ENCODE data around the gene UBE2E2. TPM values are rescaled to one million over a fixed set of nuclear protein-coding genes. Genes with fewer than 3 reads are reported as not detected.
A peak's percentile ranks its signal among the peaks of the same experiment; 100 is the strongest.

UBE2E2 gene
- total RNA-seq, 1 donor from 2014 or later, result 85.2 TPM

DNA sequence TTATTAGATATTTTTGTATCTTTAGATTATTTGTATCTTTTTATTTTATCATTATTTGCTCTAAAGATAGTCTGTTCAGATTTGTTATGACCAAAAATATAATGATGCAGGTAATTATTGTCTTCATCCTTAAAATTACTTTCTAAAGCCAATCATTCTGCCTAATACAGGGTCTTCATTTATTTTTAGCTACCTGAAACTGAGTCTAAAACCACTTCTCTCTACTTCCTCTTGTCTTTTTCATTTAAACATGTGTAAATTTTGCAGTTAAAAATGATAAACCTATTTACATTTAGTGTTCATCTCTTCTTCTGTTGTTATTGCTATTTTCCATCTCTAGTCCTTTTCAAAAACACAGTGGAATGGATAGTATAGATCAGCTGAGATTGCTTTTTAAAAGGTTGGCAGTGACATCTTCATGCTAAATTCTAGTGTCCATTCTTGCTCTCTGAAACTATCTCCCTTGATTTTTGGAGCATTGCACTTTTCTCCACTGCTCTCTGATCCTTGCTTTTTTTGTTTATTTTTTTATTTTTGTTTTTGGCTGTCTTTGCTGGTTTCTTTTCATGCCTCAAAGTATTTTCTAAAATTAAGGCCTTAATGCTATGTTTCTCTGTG is 91.8 kb downstream of the UBE2E2 start:
- H3K4me1 Mint-ChIP-seq (ENCODE audit: low read depth), result no peaks in the 10 kb centered on the region
- TF ChIP-seq, protein P1, sequence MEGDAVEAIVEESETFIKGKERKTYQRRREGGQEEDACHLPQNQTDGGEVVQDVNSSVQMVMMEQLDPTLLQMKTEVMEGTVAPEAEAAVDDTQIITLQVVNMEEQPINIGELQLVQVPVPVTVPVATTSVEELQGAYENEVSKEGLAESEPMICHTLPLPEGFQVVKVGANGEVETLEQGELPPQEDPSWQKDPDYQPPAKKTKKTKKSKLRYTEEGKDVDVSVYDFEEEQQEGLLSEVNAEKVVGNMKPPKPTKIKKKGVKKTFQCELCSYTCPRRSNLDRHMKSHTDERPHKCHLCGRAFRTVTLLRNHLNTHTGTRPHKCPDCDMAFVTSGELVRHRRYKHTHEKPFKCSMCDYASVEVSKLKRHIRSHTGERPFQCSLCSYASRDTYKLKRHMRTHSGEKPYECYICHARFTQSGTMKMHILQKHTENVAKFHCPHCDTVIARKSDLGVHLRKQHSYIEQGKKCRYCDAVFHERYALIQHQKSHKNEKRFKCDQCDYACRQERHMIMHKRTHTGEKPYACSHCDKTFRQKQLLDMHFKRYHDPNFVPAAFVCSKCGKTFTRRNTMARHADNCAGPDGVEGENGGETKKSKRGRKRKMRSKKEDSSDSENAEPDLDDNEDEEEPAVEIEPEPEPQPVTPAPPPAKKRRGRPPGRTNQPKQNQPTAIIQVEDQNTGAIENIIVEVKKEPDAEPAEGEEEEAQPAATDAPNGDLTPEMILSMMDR (IDR thresholded peaks at IDR 0.05), result no peak
- H3K27ac Mint-ChIP-seq (ENCODE audit: unreplicated experiment), result no peak overlapping the region
- H3K4me3 Mint-ChIP-seq (ENCODE audit: unreplicated experiment), result no peak overlapping the region
- no peak for DNase-seq (ENCODE audit: low spot score)
- no peaks in the 10 kb centered on the region for H3K27me3 Mint-ChIP-seq (ENCODE audit: low read depth)
- H3K9me3 Mint-ChIP-seq (ENCODE audit: low read depth), result peaks cover 7% of the 10 kb centered on the region
- peaks cover 1% of the 10 kb centered on the region for H3K36me3 Mint-ChIP-seq (ENCODE audit: low read depth)

DNA sequence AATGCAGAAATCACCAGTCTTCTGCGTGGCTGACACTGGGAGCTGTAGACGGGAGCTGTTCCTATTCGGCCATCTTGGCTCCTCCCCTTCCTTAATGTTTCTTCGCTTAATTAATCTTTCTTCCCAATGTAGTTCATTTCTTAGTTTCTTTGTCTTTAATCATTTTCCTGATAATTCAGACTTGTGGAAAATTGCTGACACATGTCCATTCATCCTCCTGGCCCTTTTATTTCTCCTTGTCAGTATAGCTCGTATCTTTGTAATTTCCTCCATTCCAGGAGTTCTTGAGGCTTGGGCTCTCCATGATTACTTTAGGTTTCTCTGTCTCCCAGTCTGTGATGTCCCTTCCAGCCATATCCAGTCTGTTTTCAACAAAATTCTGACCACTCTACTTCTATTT is 98.7 kb downstream of the UBE2E2 start:
- TF ChIP-seq, protein P1 (IDR thresholded peaks at IDR 0.05), result no peak
- H3K27me3 Mint-ChIP-seq (ENCODE audit: low read depth), result no peaks in the 10 kb centered on the region
- H3K36me3 Mint-ChIP-seq (ENCODE audit: low read depth), result peaks cover 3% of the 10 kb centered on the region
- H3K4me3 Mint-ChIP-seq (ENCODE audit: unreplicated experiment), result no peak overlapping the region
- no peak for DNase-seq (ENCODE audit: low spot score)
- peak overlapping the region; percentile 52 for H3K27ac Mint-ChIP-seq (ENCODE audit: unreplicated experiment)
- H3K4me1 Mint-ChIP-seq (ENCODE audit: low read depth), result peaks cover 47% of the 10 kb centered on the region
- H3K9me3 Mint-ChIP-seq (ENCODE audit: low read depth), result peaks cover 7% of the 10 kb centered on the region

DNA sequence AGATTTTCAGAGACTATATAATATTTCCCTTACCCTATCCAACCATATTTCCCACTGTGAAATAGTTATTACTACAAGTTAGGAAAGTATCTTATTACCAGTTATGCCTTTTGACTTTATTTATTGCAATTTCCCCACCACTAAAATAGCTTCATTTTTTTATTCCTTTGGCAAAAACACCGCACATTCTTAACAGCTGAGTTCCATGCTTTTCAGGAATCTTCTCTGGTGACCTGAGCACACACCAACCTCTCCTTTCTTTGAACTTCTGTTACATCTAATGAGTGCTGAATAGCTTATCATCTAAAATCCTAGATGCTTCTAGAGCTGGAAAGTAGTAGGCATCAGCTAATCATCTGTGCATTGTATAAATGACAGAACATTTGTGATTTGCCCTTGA is 99.1 kb downstream of the UBE2E2 start:
- Mint-ChIP-seq H3K9me3 (ENCODE audit: low read depth) (peaks cover 7% of the 10 kb centered on the region), H3K27ac (ENCODE audit: unreplicated experiment) (peak overlapping the region; percentile 52), H3K36me3 (ENCODE audit: low read depth) (peaks cover 3% of the 10 kb centered on the region), H3K27me3 (ENCODE audit: low read depth) (no peaks in the 10 kb centered on the region), H3K4me3 (ENCODE audit: unreplicated experiment) (no peak overlapping the region), H3K4me1 (ENCODE audit: low read depth) (peaks cover 50% of the 10 kb centered on the region)
- TF ChIP-seq, protein P1 (IDR thresholded peaks at IDR 0.05), result no peak
- no peak for DNase-seq (ENCODE audit: low spot score)

DNA sequence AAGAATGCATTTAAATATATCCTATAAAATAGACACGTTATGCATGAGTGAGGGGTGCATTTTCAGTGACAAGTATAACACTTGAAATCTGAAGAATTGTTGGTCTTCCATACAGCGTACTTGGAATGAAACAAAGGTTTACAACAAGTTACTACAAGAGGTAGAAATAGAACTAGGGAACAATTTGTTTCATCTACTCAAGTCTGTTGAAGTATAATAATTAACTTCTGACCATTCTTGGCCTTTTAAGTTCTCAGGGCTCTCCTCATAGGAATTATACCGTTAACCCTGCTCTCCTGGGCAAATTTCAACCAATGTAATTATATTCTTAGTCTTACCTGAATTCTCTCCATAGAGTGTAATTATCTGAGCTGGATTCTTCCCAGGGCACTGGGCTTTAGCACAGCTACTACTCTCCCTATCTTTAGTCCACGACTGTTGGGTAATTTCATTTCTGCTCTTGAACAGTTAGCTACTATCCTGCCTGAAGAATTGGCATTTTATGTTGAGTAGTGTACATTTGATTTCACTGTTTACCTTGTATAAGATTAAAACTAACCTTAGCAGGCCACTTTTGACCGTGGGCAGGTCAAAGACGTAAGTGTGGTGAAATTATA is 100.6 kb downstream of the UBE2E2 start:
- Mint-ChIP-seq H3K4me1 (ENCODE audit: low read depth) (peaks cover 51% of the 10 kb centered on the region), H3K4me3 (ENCODE audit: unreplicated experiment) (no peak overlapping the region), H3K36me3 (ENCODE audit: low read depth) (peaks cover 3% of the 10 kb centered on the region), H3K27ac (ENCODE audit: unreplicated experiment) (peak overlapping the region; percentile 15), H3K27me3 (ENCODE audit: low read depth) (no peaks in the 10 kb centered on the region), H3K9me3 (ENCODE audit: low read depth) (peaks cover 7% of the 10 kb centered on the region)
- TF ChIP-seq, protein P1 (IDR thresholded peaks at IDR 0.05), result no peak
- DNase-seq (ENCODE audit: low spot score), result no peak

DNA sequence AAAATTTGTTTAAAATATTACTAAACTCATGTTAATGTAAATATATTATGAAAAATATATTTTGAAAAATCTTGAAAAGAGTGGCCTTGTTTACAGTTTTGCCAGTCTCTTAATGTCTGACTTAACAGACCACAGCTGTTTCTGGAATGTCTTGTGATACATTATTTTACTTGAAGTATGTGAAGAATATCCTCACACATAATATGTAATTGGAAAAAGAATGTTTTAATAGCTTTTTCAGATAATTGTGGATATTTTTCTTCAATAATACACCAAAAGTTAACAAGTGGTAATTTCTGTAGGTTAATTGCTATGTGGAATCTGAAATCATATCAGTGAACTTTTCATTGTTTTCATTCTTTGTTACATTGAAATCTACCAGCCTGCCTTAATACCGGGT is 101.3 kb downstream of the UBE2E2 start:
- Mint-ChIP-seq H3K27me3 (ENCODE audit: low read depth) (no peaks in the 10 kb centered on the region), H3K36me3 (ENCODE audit: low read depth) (peaks cover 2% of the 10 kb centered on the region), H3K27ac (ENCODE audit: unreplicated experiment) (peak overlapping the region; percentile 67), H3K9me3 (ENCODE audit: low read depth) (peaks cover 2% of the 10 kb centered on the region), H3K4me3 (ENCODE audit: unreplicated experiment) (no peak overlapping the region), H3K4me1 (ENCODE audit: low read depth) (peaks cover 54% of the 10 kb centered on the region)
- TF ChIP-seq, protein P1 (IDR thresholded peaks at IDR 0.05), result no peak
- DNase-seq (ENCODE audit: low spot score), result no peak

Data from chondrocyte (in vitro differentiated cells).